GM23338 (cell line): ENCODE data around the gene SLC39A10. TPM values are rescaled to one million over a fixed set of nuclear protein-coding genes. Genes with fewer than 3 reads are reported as not detected.

Experiments
- ATAC-seq: fragments of 200-7000 bp; cut with Tn5 transposase; 3 replicates; pipeline ENCODE4 v1.9.1; 2020
- DNase-seq: peaks from one replicate; pipeline ENCODE4 v3.0.0-alpha.2; 2015; ENCODE audit warnings: low spot score
- H2AFZ ChIP-seq: fragments of 200-600 bp; sonication (generic); 2 replicates; pipeline ENCODE4 v1.8.0; 2016; ENCODE audit warnings: antibody characterized with exemption, mild to moderate bottlenecking, moderate library complexity
- H3F3A ChIP-seq: fragments of 200-600 bp; sonication (generic); replicated peaks from 2 replicates; pipeline ENCODE4 v1.8.0; 2017; ENCODE audit warnings: antibody characterized with exemption, mixed run types, low read depth
- H3K27ac ChIP-seq: fragments of 200-600 bp; sonication (generic); 2 replicates; pipeline ENCODE4 v1.6.1; 2016; ENCODE audit warnings: low read depth
- H3K27me3 ChIP-seq: fragments of 200-600 bp; sonication (generic); 2 replicates; pipeline ENCODE4 v1.8.0; 2016; ENCODE audit warnings: mild to moderate bottlenecking, mixed run types, moderate library complexity; ENCODE audit not compliant: insufficient read depth
- H3K36me3 ChIP-seq: fragments of 200-600 bp; sonication (generic); 2 replicates; pipeline ENCODE4 v1.8.0; 2016; ENCODE audit warnings: mild to moderate bottlenecking; ENCODE audit not compliant: insufficient read depth
- H3K4me1 ChIP-seq: fragments of 200-600 bp; sonication (generic); 2 replicates; pipeline ENCODE4 v1.8.0; 2016; ENCODE audit warnings: mild to moderate bottlenecking, moderate library complexity; ENCODE audit not compliant: insufficient read depth
- H3K4me2 ChIP-seq: fragments of 200-600 bp; sonication (generic); 2 replicates; pipeline ENCODE4 v1.7.1; 2017; ENCODE audit warnings: mixed run types
- H3K4me3 ChIP-seq: fragments of 200-600 bp; sonication (generic); 2 replicates; pipeline ENCODE4 v1.6.1; 2016; ENCODE audit warnings: mixed run types
- H3K79me2 ChIP-seq: fragments of 200-600 bp; sonication (generic); replicated peaks from 2 replicates; pipeline ENCODE4 v1.8.0; 2017; ENCODE audit warnings: mild to moderate bottlenecking; ENCODE audit not compliant: insufficient read depth
- H3K9me2 ChIP-seq: fragments of 200-600 bp; sonication (generic); 2 replicates; pipeline ENCODE4 v1.8.0; 2017; ENCODE audit not compliant: insufficient read depth
- H4K20me1 ChIP-seq: fragments of 200-600 bp; sonication (generic); replicated peaks from 2 replicates; pipeline ENCODE4 v1.8.0; 2017; ENCODE audit warnings: mild to moderate bottlenecking; ENCODE audit not compliant: insufficient read depth
- H3K27ac Mint-ChIP-seq: 2 replicates; pipeline ENCODE4 v1.8.0; 2020; ENCODE audit warnings: inconsistent platforms, mild to moderate bottlenecking, moderate library complexity, mixed read lengths
- H3K27me3 Mint-ChIP-seq: 3 replicates; pipeline ENCODE4 v1.8.0; 2022; ENCODE audit warnings: low read depth, mild to moderate bottlenecking, moderate library complexity, mixed read lengths, inconsistent platforms; ENCODE audit not compliant: insufficient read depth, poor library complexity
- H3K36me3 Mint-ChIP-seq: 3 replicates; pipeline ENCODE4 v1.8.0; 2021; ENCODE audit warnings: low read depth, mild to moderate bottlenecking, inconsistent platforms, moderate library complexity, mixed read lengths
- H3K4me1 Mint-ChIP-seq: 3 replicates; pipeline ENCODE4 v1.8.0; 2020; ENCODE audit warnings: mild to moderate bottlenecking, inconsistent platforms, mixed read lengths
- H3K4me3 Mint-ChIP-seq: 3 replicates; pipeline ENCODE4 v1.8.0; 2021; ENCODE audit warnings: moderate library complexity, mild to moderate bottlenecking, inconsistent platforms, mixed read lengths
- H3K9me3 Mint-ChIP-seq: 3 replicates; pipeline ENCODE4 v1.8.0; 2020; ENCODE audit warnings: moderate library complexity, mild to moderate bottlenecking, inconsistent platforms, mixed read lengths
- CREB1 ChIP-seq: fragments of 250-450 bp; sonication (Bioruptor Pico); IDR thresholded peaks from 2 replicates; pipeline ENCODE4 v1.5.0; 2020; ENCODE audit warnings: low read depth, mild to moderate bottlenecking, moderate library complexity
- EZH2 ChIP-seq: fragments of 200-600 bp; sonication (generic); IDR thresholded peaks from one replicate; pipeline ENCODE4 v1.8.0; 2017; ENCODE audit warnings: antibody characterized with exemption, mild to moderate bottlenecking, low read depth; ENCODE audit not compliant: unreplicated experiment
- EZH2phosphoT487 ChIP-seq: fragments of 200-600 bp; sonication (generic); IDR thresholded peaks from one replicate; pipeline ENCODE4 v1.8.1; 2018; ENCODE audit warnings: antibody characterized with exemption; ENCODE audit not compliant: unreplicated experiment
- JUNB ChIP-seq: IDR thresholded peaks from one replicate; pipeline ENCODE4 v1.6.1; 2016; ENCODE audit warnings: antibody characterized with exemption; ENCODE audit not compliant: unreplicated experiment
- NANOG ChIP-seq: IDR thresholded peaks from 2 replicates; pipeline ENCODE4 v1.6.1; 2016; ENCODE audit warnings: antibody characterized with exemption, borderline replicate concordance
- POLR2AphosphoS5 ChIP-seq: IDR thresholded peaks from 2 replicates; pipeline ENCODE4 v1.6.1; 2016; ENCODE audit warnings: antibody characterized with exemption, low read depth
- STAT1 ChIP-seq: IDR thresholded peaks from one replicate; pipeline ENCODE4 v1.6.1; 2016; ENCODE audit warnings: antibody characterized with exemption; ENCODE audit not compliant: unreplicated experiment
- ZNF114 ChIP-seq: fragments of 250-450 bp; sonication (Bioruptor Pico); IDR thresholded peaks from 2 replicates; pipeline ENCODE4 v1.5.0; 2020; ENCODE audit warnings: mild to moderate bottlenecking, moderate library complexity
- ZNF331 ChIP-seq: fragments of 250-450 bp; sonication (Bioruptor Pico); IDR thresholded peaks from 2 replicates; pipeline ENCODE4 v1.5.0; 2020; ENCODE audit warnings: low read depth, mild to moderate bottlenecking, moderate library complexity
- polyA plus RNA-seq: library from polyadenylated mRNA; unstranded; fragments of >200 nt; fragmentation: Nextera tagmentation; extraction: Ambion mirVana; gene quantifications from 2 replicates; pipeline ENCODE4 v1.2.1, GENCODE V29; 2016
- total RNA-seq: library from RNA; depleted of rRNA; stranded (reverse); fragments of >200 nt; shearing (Covaris generic); gene quantifications from 2 replicates; pipeline ENCODE4 v1.2.3, GENCODE V29; 2014
- TF ChIP-seq, protein P1 (sequence below): IDR thresholded peaks from 2 replicates; pipeline ENCODE4 v1.6.1; 2016; ENCODE audit warnings: antibody characterized with exemption
- TF ChIP-seq, protein P2 (sequence below): IDR thresholded peaks from one replicate; pipeline ENCODE4 v1.6.1; 2018; ENCODE audit warnings: antibody characterized with exemption; ENCODE audit not compliant: unreplicated experiment
- TF ChIP-seq, protein P3 (sequence below), 2 experiments: fragments of 200-600 bp in 1 of 2; sonication (generic) in 1 of 2; conservative IDR thresholded peaks; 2 replicates each; pipeline versions ENCODE4 v1.5.1 to v1.6.1; 2016 to 2017; ENCODE audit warnings: antibody characterized with exemption in 2 of 2, low read depth in 2 of 2, mild to moderate bottlenecking in 2 of 2, moderate library complexity in 1 of 2
- TF ChIP-seq, protein P4 (sequence below): fragments of 250-450 bp; sonication (Bioruptor Pico); IDR thresholded peaks from 2 replicates; pipeline ENCODE4 v1.5.0; 2020; ENCODE audit warnings: mild to moderate bottlenecking, moderate library complexity

The SLC39A10 gene
- total and polyA plus RNA-seq, 2 experiments from 2014 or later: 261 to 356 TPM

DNA sequence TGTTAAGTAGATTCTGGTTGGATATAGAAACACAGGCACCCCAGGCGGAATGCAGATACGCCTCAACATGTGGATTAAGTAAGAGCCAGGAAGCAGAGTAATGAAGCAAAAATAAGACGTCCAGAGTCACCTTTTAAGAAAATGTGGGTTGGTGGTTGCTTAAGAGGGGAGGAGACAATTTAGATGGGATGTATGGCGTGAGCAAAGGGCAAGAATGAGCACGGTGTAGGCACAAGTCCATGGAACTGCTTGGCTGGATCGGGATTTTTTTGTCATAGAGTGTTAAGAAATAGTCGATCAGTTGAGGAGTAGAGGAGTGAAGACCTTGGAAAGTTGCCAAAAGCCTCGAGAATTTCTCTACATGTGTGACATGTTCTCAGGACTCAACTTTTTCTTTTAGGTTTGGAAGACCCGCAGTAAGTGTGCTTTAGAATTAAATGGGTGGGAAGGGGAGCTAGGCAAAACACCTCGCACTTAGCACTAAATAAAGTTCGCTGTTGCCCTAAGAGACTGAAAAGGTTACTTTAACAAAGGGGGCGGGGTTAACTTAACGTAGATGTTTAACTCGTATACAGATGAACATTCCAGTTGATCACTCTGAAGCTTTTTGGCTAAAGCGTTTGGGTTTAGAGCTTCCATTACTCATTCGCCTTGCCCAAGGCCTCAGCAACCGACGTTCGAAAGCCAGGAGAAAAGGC lies 716 bp upstream of the SLC39A10 start:
- DNase-seq (no peak), ATAC-seq (peak; percentile 1; the same call in 2 of the 3 replicates)
- Histone ChIP-seq H3K36me3 (no peaks in the 10 kb centered on the region), H4K20me1 (peaks cover 4% of the 10 kb centered on the region; the same call in 1 of the 2 replicates), H3K4me3 (peak overlapping the region; percentile 41), H3K27ac (peak overlapping the region; percentile 76), H3K4me1 (peaks cover 27% of the 10 kb centered on the region), H3F3A (no peaks in the 10 kb centered on the region), H3K9me2 (no peaks in the 10 kb centered on the region), H3K4me2 (peak overlapping the region; percentile 48), H3K27me3 (no peaks in the 10 kb centered on the region), H2AFZ (no peak overlapping the region), H3K79me2 (peaks cover 43% of the 10 kb centered on the region)
- TF ChIP-seq, protein P1, sequence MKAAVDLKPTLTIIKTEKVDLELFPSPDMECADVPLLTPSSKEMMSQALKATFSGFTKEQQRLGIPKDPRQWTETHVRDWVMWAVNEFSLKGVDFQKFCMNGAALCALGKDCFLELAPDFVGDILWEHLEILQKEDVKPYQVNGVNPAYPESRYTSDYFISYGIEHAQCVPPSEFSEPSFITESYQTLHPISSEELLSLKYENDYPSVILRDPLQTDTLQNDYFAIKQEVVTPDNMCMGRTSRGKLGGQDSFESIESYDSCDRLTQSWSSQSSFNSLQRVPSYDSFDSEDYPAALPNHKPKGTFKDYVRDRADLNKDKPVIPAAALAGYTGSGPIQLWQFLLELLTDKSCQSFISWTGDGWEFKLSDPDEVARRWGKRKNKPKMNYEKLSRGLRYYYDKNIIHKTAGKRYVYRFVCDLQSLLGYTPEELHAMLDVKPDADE: no peak
- TF ChIP-seq JUNB (no peak), EZH2 (no peak), NANOG (no peak), ZNF331 (CRISPR knock-in tag) (no peak), POLR2AphosphoS5 (no peak; the same call in 1 of the 2 replicates), STAT1 (no peak), EZH2phosphoT487 (no peak), ZNF114 (CRISPR knock-in tag) (no peak), CREB1 (CRISPR knock-in tag) (no peak)
- TF ChIP-seq, protein P2, sequence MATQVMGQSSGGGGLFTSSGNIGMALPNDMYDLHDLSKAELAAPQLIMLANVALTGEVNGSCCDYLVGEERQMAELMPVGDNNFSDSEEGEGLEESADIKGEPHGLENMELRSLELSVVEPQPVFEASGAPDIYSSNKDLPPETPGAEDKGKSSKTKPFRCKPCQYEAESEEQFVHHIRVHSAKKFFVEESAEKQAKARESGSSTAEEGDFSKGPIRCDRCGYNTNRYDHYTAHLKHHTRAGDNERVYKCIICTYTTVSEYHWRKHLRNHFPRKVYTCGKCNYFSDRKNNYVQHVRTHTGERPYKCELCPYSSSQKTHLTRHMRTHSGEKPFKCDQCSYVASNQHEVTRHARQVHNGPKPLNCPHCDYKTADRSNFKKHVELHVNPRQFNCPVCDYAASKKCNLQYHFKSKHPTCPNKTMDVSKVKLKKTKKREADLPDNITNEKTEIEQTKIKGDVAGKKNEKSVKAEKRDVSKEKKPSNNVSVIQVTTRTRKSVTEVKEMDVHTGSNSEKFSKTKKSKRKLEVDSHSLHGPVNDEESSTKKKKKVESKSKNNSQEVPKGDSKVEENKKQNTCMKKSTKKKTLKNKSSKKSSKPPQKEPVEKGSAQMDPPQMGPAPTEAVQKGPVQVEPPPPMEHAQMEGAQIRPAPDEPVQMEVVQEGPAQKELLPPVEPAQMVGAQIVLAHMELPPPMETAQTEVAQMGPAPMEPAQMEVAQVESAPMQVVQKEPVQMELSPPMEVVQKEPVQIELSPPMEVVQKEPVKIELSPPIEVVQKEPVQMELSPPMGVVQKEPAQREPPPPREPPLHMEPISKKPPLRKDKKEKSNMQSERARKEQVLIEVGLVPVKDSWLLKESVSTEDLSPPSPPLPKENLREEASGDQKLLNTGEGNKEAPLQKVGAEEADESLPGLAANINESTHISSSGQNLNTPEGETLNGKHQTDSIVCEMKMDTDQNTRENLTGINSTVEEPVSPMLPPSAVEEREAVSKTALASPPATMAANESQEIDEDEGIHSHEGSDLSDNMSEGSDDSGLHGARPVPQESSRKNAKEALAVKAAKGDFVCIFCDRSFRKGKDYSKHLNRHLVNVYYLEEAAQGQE: no peak
- TF ChIP-seq, protein P3, sequence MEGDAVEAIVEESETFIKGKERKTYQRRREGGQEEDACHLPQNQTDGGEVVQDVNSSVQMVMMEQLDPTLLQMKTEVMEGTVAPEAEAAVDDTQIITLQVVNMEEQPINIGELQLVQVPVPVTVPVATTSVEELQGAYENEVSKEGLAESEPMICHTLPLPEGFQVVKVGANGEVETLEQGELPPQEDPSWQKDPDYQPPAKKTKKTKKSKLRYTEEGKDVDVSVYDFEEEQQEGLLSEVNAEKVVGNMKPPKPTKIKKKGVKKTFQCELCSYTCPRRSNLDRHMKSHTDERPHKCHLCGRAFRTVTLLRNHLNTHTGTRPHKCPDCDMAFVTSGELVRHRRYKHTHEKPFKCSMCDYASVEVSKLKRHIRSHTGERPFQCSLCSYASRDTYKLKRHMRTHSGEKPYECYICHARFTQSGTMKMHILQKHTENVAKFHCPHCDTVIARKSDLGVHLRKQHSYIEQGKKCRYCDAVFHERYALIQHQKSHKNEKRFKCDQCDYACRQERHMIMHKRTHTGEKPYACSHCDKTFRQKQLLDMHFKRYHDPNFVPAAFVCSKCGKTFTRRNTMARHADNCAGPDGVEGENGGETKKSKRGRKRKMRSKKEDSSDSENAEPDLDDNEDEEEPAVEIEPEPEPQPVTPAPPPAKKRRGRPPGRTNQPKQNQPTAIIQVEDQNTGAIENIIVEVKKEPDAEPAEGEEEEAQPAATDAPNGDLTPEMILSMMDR (conservative IDR thresholded peaks at IDR 0.05; ENCODE audit: low read depth in 2 of 2): no peak
- TF ChIP-seq, protein P4, sequence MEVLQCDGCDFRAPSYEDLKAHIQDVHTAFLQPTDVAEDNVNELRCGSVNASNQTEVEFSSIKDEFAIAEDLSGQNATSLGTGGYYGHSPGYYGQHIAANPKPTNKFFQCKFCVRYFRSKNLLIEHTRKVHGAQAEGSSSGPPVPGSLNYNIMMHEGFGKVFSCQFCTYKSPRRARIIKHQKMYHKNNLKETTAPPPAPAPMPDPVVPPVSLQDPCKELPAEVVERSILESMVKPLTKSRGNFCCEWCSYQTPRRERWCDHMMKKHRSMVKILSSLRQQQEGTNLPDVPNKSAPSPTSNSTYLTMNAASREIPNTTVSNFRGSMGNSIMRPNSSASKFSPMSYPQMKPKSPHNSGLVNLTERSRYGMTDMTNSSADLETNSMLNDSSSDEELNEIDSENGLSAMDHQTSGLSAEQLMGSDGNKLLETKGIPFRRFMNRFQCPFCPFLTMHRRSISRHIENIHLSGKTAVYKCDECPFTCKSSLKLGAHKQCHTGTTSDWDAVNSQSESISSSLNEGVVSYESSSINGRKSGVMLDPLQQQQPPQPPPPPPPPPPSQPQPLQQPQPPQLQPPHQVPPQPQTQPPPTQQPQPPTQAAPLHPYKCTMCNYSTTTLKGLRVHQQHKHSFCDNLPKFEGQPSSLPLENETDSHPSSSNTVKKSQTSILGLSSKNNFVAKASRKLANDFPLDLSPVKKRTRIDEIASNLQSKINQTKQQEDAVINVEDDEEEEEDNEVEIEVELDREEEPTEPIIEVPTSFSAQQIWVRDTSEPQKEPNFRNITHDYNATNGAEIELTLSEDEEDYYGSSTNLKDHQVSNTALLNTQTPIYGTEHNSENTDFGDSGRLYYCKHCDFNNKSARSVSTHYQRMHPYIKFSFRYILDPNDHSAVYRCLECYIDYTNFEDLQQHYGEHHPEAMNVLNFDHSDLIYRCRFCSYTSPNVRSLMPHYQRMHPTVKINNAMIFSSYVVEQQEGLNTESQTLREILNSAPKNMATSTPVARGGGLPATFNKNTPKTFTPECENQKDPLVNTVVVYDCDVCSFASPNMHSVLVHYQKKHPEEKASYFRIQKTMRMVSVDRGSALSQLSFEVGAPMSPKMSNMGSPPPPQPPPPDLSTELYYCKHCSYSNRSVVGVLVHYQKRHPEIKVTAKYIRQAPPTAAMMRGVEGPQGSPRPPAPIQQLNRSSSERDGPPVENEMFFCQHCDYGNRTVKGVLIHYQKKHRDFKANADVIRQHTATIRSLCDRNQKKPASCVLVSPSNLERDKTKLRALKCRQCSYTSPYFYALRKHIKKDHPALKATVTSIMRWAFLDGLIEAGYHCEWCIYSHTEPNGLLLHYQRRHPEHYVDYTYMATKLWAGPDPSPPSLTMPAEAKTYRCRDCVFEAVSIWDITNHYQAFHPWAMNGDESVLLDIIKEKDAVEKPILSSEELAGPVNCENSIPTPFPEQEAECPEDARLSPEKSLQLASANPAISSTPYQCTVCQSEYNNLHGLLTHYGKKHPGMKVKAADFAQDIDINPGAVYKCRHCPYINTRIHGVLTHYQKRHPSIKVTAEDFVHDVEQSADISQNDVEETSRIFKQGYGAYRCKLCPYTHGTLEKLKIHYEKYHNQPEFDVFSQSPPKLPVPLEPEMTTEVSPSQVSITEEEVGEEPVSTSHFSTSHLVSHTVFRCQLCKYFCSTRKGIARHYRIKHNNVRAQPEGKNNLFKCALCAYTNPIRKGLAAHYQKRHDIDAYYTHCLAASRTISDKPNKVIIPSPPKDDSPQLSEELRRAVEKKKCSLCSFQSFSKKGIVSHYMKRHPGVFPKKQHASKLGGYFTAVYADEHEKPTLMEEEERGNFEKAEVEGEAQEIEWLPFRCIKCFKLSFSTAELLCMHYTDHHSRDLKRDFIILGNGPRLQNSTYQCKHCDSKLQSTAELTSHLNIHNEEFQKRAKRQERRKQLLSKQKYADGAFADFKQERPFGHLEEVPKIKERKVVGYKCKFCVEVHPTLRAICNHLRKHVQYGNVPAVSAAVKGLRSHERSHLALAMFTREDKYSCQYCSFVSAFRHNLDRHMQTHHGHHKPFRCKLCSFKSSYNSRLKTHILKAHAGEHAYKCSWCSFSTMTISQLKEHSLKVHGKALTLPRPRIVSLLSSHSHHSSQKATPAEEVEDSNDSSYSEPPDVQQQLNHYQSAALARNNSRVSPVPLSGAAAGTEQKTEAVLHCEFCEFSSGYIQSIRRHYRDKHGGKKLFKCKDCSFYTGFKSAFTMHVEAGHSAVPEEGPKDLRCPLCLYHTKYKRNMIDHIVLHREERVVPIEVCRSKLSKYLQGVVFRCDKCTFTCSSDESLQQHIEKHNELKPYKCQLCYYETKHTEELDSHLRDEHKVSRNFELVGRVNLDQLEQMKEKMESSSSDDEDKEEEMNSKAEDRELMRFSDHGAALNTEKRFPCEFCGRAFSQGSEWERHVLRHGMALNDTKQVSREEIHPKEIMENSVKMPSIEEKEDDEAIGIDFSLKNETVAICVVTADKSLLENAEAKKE: no peak
- peaks cover 22% of the 10 kb centered on the region for H3K4me1 Mint-ChIP-seq
- H3K27me3 Mint-ChIP-seq: peaks cover 14% of the 10 kb centered on the region
- H3K36me3 Mint-ChIP-seq: peaks cover 26% of the 10 kb centered on the region
- H3K27ac Mint-ChIP-seq: peak overlapping the region; percentile 98
- H3K4me3 Mint-ChIP-seq: peak overlapping the region; percentile 91
- no peaks in the 10 kb centered on the region for H3K9me3 Mint-ChIP-seq
